GM06990 (cell line): ENCODE measurements around the gene TRRAP.
A peak's percentile ranks its signal among the peaks of the same experiment; 100 is the strongest.

ENCODE experiments used
- DNase-seq: peaks from one replicate; pipeline ENCODE4 v3.0.0-alpha.2; 2011; ENCODE audit not compliant: insufficient read length; ENCODE audit errors: extremely low read depth
- H3K27me3 ChIP-seq: replicated peaks from 2 replicates; pipeline ENCODE4 v1.6.0; 2011; ENCODE audit warnings: low read length; ENCODE audit not compliant: control insufficient read depth, insufficient read depth
- H3K36me3 ChIP-seq: 2 replicates; pipeline ENCODE4 v1.5.1; 2011; ENCODE audit warnings: low read length; ENCODE audit not compliant: control insufficient read depth, insufficient read depth
- H3K4me3 ChIP-seq: replicated peaks from 2 replicates; pipeline ENCODE4 v1.5.1; 2011; ENCODE audit warnings: low read depth, mild to moderate bottlenecking, control low read depth, low read length
- TF ChIP-seq, protein P1 (sequence below): IDR thresholded peaks from 2 replicates; pipeline ENCODE4 v1.5.1; 2011; ENCODE audit warnings: low read length, control low read depth, mild to moderate bottlenecking, inconsistent platforms; ENCODE audit not compliant: insufficient read depth, poor library complexity, severe bottlenecking

The TRRAP gene

GRCh38 chr7:98879198-98879978 is 1.1 kb downstream of the TRRAP start:
- DNase-seq, result peak; percentile 51
- no peaks in the 10 kb centered on the region for H3K27me3 ChIP-seq
- H3K4me3 ChIP-seq, result peak overlapping the region; percentile 83
- TF ChIP-seq, protein P1, sequence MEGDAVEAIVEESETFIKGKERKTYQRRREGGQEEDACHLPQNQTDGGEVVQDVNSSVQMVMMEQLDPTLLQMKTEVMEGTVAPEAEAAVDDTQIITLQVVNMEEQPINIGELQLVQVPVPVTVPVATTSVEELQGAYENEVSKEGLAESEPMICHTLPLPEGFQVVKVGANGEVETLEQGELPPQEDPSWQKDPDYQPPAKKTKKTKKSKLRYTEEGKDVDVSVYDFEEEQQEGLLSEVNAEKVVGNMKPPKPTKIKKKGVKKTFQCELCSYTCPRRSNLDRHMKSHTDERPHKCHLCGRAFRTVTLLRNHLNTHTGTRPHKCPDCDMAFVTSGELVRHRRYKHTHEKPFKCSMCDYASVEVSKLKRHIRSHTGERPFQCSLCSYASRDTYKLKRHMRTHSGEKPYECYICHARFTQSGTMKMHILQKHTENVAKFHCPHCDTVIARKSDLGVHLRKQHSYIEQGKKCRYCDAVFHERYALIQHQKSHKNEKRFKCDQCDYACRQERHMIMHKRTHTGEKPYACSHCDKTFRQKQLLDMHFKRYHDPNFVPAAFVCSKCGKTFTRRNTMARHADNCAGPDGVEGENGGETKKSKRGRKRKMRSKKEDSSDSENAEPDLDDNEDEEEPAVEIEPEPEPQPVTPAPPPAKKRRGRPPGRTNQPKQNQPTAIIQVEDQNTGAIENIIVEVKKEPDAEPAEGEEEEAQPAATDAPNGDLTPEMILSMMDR, result peak; percentile 64
- H3K36me3 ChIP-seq, result peaks cover 5% of the 10 kb centered on the region

- DNase-seq, result no peak
- H3K36me3 ChIP-seq, result peaks cover 7% of the 10 kb centered on the region
- H3K4me3 ChIP-seq, result peak overlapping the region; percentile 83
- TF ChIP-seq, protein P1, result no peak
- no peaks in the 10 kb centered on the region for H3K27me3 ChIP-seq
These were observed 1.6 kb downstream of the TRRAP start for GRCh38 chr7:98879979-98880315.

- no peak overlapping the region for H3K4me3 ChIP-seq
These were observed 2.2 kb downstream of the TRRAP start for GRCh38 chr7:98880485-98880884.

GRCh38 chr7:98881561-98882315 is 3.4 kb downstream of the TRRAP start:
- Histone ChIP-seq H3K4me3 (no peak overlapping the region), H3K27me3 (no peaks in the 10 kb centered on the region), H3K36me3 (peaks cover 7% of the 10 kb centered on the region)
- DNase-seq, result no peak
- TF ChIP-seq, protein P1, result no peak

More at GRCh38 chr7:98880485-98880884, 2.2 kb downstream of the TRRAP start:
- Histone ChIP-seq H3K27me3 (no peaks in the 10 kb centered on the region), H3K36me3 (peaks cover 7% of the 10 kb centered on the region)
- DNase-seq, result no peak
- TF ChIP-seq, protein P1, result no peak

GRCh38 chr7:98884416-98884815 is 6.1 kb downstream of the TRRAP start:
- Histone ChIP-seq H3K27me3 (no peaks in the 10 kb centered on the region), H3K4me3 (no peak overlapping the region), H3K36me3 (peaks cover 7% of the 10 kb centered on the region)
- TF ChIP-seq, protein P1, result no peak
- DNase-seq, result no peak
